Left ventricle myocardium inferior (tissue), 1 donor: Measurements from ENCODE around the gene NELFA. TPM values are rescaled to one million over a fixed set of nuclear protein-coding genes. Genes with fewer than 3 reads are reported as not detected.

Experiments
- DNase-seq: peaks from one replicate; pipeline ENCODE4 v3.0.0-alpha.2; 2020
- H3K27ac ChIP-seq: fragments of 200-600 bp; replicated peaks from 2 replicates; pipeline ENCODE4 v1.8.0; 2021
- H3K27me3 ChIP-seq: fragments of 200-600 bp; 2 replicates; pipeline ENCODE4 v1.8.0; 2021; ENCODE audit warnings: low read depth
- H3K36me3 ChIP-seq: fragments of 200-600 bp; 2 replicates; pipeline ENCODE4 v1.8.0; 2021
- H3K4me1 ChIP-seq: fragments of 200-600 bp; 2 replicates; pipeline ENCODE4 v1.8.0; 2021
- H3K4me3 ChIP-seq: fragments of 200-600 bp; 2 replicates; pipeline ENCODE4 v1.8.0; 2021; ENCODE audit warnings: mild to moderate bottlenecking, moderate library complexity
- H3K9me3 ChIP-seq: fragments of 200-600 bp; replicated peaks from 2 replicates; pipeline ENCODE4 v1.8.0; 2021
- intact Hi-C: fragments of 100-400 bp; cut with micrococcal nuclease; formaldehyde crosslinking; loops from one replicate; pipeline ENCODE4 v1.11.0; 2022
- total RNA-seq: library from RNA; stranded (reverse); fragmentation: NEBNext Ultra II Directional; extraction: Animal tissue kit (Norgen Biotek cat#: 25700); gene quantifications from one replicate; pipeline ENCODE4 v1.2.1, GENCODE V29; 2021
- TF ChIP-seq, protein P1 (sequence below): fragments of 200-600 bp; IDR thresholded peaks from 2 replicates; pipeline ENCODE4 v1.8.0; 2021; ENCODE audit warnings: antibody characterized with exemption, mild to moderate bottlenecking, borderline replicate concordance
- donor health status: DM: no; HTN: yes; CAD: no; lungs with severe emphysema.

The NELFA gene
- total RNA-seq, 1 donor from 2014 or later = 10.2 TPM

DNA sequence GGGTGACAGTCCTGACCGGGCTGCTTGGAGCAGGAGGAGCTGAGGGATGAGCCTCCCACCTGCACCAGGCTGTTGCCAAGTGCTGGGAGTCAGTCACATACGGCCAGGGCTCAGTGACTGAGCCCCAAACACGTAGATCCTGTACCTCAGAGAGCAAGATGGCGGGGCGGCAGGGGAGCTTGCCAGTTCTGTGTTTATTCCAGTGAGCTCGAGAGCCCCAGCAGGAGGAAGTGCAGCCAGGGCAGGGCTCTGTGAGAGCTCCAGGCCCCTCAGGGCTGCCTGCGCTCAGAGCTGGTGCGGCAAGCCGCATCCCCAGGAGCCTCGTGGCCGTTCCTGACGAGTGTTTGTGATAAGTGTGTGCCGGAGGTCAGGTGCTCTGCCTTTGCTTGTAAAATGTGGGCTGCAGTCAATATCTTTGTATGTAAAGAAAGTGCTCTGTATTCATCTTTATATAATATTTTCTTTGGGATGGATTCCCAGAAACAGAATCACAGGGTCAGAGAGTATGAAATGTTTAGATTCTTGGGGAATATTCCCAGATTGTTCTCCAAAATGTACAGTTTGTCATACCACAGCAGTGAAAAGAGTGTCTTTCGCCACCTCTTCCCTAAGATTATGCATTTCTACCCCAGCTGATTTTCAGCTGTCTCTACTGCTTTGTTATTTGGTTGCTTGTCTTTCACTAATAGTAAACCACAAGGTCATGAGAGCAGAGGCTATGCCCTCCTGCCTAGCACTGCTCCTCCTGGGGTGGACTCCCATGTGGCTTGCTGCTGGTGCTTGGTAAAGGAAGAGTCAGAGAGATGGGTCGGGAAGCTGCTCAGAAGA is 50.3 kb downstream of the NELFA start:
- H3K4me3 ChIP-seq = no peak overlapping the region
- H3K4me1 ChIP-seq = peaks cover 33% of the 10 kb centered on the region
- TF ChIP-seq, protein P1, sequence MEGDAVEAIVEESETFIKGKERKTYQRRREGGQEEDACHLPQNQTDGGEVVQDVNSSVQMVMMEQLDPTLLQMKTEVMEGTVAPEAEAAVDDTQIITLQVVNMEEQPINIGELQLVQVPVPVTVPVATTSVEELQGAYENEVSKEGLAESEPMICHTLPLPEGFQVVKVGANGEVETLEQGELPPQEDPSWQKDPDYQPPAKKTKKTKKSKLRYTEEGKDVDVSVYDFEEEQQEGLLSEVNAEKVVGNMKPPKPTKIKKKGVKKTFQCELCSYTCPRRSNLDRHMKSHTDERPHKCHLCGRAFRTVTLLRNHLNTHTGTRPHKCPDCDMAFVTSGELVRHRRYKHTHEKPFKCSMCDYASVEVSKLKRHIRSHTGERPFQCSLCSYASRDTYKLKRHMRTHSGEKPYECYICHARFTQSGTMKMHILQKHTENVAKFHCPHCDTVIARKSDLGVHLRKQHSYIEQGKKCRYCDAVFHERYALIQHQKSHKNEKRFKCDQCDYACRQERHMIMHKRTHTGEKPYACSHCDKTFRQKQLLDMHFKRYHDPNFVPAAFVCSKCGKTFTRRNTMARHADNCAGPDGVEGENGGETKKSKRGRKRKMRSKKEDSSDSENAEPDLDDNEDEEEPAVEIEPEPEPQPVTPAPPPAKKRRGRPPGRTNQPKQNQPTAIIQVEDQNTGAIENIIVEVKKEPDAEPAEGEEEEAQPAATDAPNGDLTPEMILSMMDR = no peak
- no peaks in the 10 kb centered on the region for H3K9me3 ChIP-seq
- DNase-seq = no peak
- H3K36me3 ChIP-seq = peaks cover 75% of the 10 kb centered on the region
- intact Hi-C loops = no loop called here
- H3K27ac ChIP-seq = peak overlapping the region; percentile 68
- no peaks in the 10 kb centered on the region for H3K27me3 ChIP-seq

DNA sequence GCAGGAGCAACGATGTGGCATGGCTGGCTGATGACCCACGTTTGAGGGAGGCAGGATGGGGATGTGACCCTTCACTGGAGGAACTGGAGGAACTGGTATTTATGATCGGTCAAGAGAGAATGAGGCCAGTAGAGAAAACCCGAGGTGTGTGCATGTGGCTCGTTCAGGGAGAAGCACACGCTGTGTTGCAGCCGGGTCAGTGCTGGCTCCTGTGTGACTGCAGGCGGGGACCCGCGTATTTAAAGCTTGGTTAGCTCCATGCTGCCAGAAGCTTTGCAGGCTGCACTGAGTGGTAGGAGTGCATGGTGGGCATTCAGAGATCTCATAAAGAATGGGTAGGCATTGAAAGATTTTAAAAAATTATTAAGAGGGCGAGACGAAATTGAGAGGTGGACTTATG is 52.1 kb downstream of the NELFA start:
- TF ChIP-seq, protein P1 = no peak
- no peak overlapping the region for H3K27ac ChIP-seq
- peaks cover 33% of the 10 kb centered on the region for H3K4me1 ChIP-seq
- no peaks in the 10 kb centered on the region for H3K27me3 ChIP-seq
- H3K36me3 ChIP-seq = peaks cover 77% of the 10 kb centered on the region
- intact Hi-C loops = no loop called here
- H3K4me3 ChIP-seq = no peak overlapping the region
- DNase-seq = no peak
- H3K9me3 ChIP-seq = no peaks in the 10 kb centered on the region

DNA sequence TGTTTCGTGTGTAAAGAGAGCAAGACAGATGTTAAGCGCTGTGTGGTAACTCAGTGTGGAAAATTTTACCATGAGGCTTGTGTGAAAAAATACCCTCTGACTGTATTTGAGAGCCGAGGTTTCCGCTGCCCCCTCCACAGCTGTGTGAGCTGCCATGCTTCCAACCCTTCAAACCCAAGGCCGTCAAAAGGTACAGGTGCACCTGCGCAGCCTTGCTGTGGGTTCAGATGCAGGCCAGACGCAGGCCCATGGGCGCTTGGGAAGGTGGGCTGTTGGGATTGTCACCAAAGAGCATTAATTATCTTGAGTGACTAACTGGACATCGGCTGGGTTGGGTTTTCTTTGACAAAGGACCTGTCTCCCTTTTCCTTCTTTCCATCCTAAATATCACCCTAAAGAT is 55.4 kb downstream of the NELFA start:
- Histone ChIP-seq H3K4me1 (peaks cover 5% of the 10 kb centered on the region), H3K4me3 (no peak overlapping the region), H3K9me3 (no peaks in the 10 kb centered on the region), H3K36me3 (peaks cover 48% of the 10 kb centered on the region), H3K27ac (no peak overlapping the region), H3K27me3 (no peaks in the 10 kb centered on the region)
- intact Hi-C loops = no loop called here
- TF ChIP-seq, protein P1 = no peak
- DNase-seq = no peak

DNA sequence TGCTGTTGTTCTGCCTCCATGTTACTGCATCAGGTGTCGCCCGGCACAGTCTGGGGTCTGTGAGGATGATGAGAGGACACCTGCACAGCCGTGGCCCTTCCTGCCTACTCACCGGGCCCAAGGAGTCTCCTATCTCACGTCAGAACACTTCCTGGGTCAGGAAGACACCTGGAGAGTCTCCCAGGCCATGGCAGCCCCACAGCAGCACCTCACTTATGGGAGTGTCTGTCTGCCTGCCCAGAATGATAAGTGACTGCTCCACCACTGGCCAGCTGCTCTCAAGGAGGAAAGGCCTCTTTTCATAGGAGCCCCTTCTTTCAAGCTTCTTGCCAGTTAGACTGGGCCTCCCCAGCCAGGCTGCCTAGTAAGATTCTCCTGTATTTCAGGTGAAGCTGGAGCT is 56.1 kb downstream of the NELFA start:
- TF ChIP-seq, protein P1 = no peak
- Histone ChIP-seq H3K27ac (no peak overlapping the region), H3K27me3 (no peaks in the 10 kb centered on the region), H3K4me1 (no peaks in the 10 kb centered on the region), H3K9me3 (no peaks in the 10 kb centered on the region), H3K36me3 (peaks cover 44% of the 10 kb centered on the region), H3K4me3 (no peak overlapping the region)
- intact Hi-C loops = no loop called here
- no peak for DNase-seq

DNA sequence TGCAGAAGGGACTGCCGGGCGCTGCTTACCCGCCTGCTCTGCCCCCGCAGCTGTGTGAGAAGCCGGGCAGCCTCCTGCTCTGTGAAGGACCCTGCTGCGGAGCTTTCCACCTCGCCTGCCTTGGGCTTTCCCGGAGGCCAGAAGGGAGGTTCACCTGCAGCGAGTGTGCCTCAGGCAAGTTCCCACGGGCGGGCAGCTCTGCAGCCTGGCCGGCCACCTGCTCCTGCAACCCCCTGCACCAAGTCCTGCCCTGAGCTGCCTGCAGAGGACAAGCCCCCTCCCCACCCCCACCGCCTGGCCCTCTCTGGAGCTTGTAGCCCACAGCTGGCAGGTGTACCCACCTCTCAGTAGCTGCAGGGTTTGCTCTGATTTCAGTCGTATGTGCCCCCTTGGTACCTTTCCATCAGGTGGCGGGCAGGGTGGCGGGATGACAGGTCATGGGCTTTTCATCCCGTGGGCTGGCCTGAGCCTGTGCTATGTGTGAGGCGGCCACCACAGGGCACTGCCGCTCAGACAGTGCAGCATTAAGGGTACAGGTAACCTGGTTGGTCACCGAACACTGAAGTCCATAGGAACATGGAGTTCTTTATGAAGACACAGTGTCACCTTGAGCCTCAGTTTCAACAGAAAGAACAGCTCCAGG is 56.6 kb downstream of the NELFA start:
- H3K36me3 ChIP-seq = peaks cover 44% of the 10 kb centered on the region
- H3K4me3 ChIP-seq = no peak overlapping the region
- no peaks in the 10 kb centered on the region for H3K9me3 ChIP-seq
- no peaks in the 10 kb centered on the region for H3K4me1 ChIP-seq
- no peak for DNase-seq
- TF ChIP-seq, protein P1 = no peak
- intact Hi-C loops = no loop called here
- no peak overlapping the region for H3K27ac ChIP-seq
- no peaks in the 10 kb centered on the region for H3K27me3 ChIP-seq
